DOHH2 (cell line): ENCODE measurements around the gene MBD6.
"Not testable (repeated sequence)": the region's sequence is repeated elsewhere in the genome, so short reads cannot be mapped to it uniquely, and the experiment has no call there.

Source experiments
- H3F3A ChIP-seq: fragments of 200-600 bp; sonication (generic), shearing (Covaris generic); 2 replicates; pipeline ENCODE4 v1.6.0; 2016; ENCODE audit warnings: antibody characterized with exemption, mild to moderate bottlenecking; ENCODE audit not compliant: control insufficient read depth, insufficient read depth
- H3K27ac ChIP-seq: fragments of 200-600 bp; sonication (generic); 2 replicates; pipeline ENCODE4 v1.5.1; 2014; ENCODE audit warnings: low read depth, mild to moderate bottlenecking, low read length, moderate library complexity
- H3K27me3 ChIP-seq: fragments of 200-600 bp; sonication (generic); 2 replicates; pipeline ENCODE4 v1.6.1; 2014; ENCODE audit warnings: mild to moderate bottlenecking, low read length, mixed read lengths; ENCODE audit not compliant: control insufficient read depth
- H3K36me3 ChIP-seq: fragments of 200-600 bp; sonication (generic); 2 replicates; pipeline ENCODE4 v1.6.1; 2014; ENCODE audit warnings: mild to moderate bottlenecking, low read length, moderate library complexity, mixed read lengths; ENCODE audit not compliant: control insufficient read depth
- H3K4me1 ChIP-seq: fragments of 200-600 bp; sonication (generic); 2 replicates; pipeline ENCODE4 v1.6.1; 2014; ENCODE audit warnings: mild to moderate bottlenecking, low read length, mixed read lengths; ENCODE audit not compliant: control insufficient read depth
- H3K4me2 ChIP-seq: fragments of 200-600 bp; sonication (generic); 2 replicates; pipeline ENCODE4 v1.6.0; 2014; ENCODE audit warnings: mild to moderate bottlenecking, low read length, moderate library complexity
- H3K4me3 ChIP-seq: fragments of 200-600 bp; sonication (generic); 2 replicates; pipeline ENCODE4 v1.5.1; 2014; ENCODE audit warnings: mild to moderate bottlenecking, low read length, mixed read lengths
- H3K79me2 ChIP-seq: fragments of 200-600 bp; sonication (generic); 2 replicates; pipeline ENCODE4 v1.6.1; 2014; ENCODE audit warnings: mild to moderate bottlenecking, low read length, mixed read lengths; ENCODE audit not compliant: control insufficient read depth
- H3K9me2 ChIP-seq: fragments of 200-600 bp; sonication (generic); replicated peaks from 2 replicates; pipeline ENCODE4 v1.6.1; 2014; ENCODE audit warnings: mild to moderate bottlenecking, low read length, mixed read lengths; ENCODE audit not compliant: control insufficient read depth
- H3K9me3 ChIP-seq: fragments of 200-600 bp; sonication (generic); 2 replicates; pipeline ENCODE4 v1.6.1; 2014; ENCODE audit warnings: antibody characterized with exemption, low read length, mixed read lengths; ENCODE audit not compliant: control insufficient read depth, insufficient read depth
- H4K20me1 ChIP-seq: fragments of 200-600 bp; sonication (generic); 2 replicates; pipeline ENCODE4 v1.6.0; 2014; ENCODE audit warnings: low read depth, mild to moderate bottlenecking, antibody characterized with exemption, low read length, moderate library complexity; ENCODE audit not compliant: control insufficient read depth, insufficient read depth
- CTCF ChIP-seq: fragments of 200-600 bp; sonication (generic); IDR thresholded peaks from one replicate; pipeline ENCODE4 v1.5.1; 2014; ENCODE audit warnings: antibody characterized with exemption, mild to moderate bottlenecking, low read depth, low read length; ENCODE audit not compliant: poor library complexity, severe bottlenecking
- EZH2phosphoT487 ChIP-seq: fragments of 200-600 bp; sonication (generic); IDR thresholded peaks from 2 replicates; pipeline ENCODE4 v1.6.1; 2017; ENCODE audit warnings: borderline replicate concordance, mild to moderate bottlenecking, antibody characterized with exemption, low read length, moderate library complexity, mixed read lengths

Gene MBD6

GRCh38 chr12:57500213-57500612 lies 22.4 kb upstream of the MBD6 start:
- H3K36me3 ChIP-seq, result peaks cover 85% of the 10 kb centered on the region
- no peak for TF ChIP-seq CTCF
- TF ChIP-seq EZH2phosphoT487, result no peak
- peaks cover 6% of the 10 kb centered on the region; the same call in 1 of the 2 replicates for H3K79me2 ChIP-seq

GRCh38 chr12:57502311-57502969 lies 20.2 kb upstream of the MBD6 start:
- H3K9me2 ChIP-seq, H3K4me1 ChIP-seq, H3K9me3 ChIP-seq, H3F3A ChIP-seq, H3K27ac ChIP-seq, H3K4me2 ChIP-seq, H3K27me3 ChIP-seq, H3K79me2 ChIP-seq, H3K4me3 ChIP-seq, H4K20me1 ChIP-seq: not testable (repeated sequence)
- H3K36me3 ChIP-seq, result peaks cover 81% of the 10 kb centered on the region

More at GRCh38 chr12:57500213-57500612, 22.4 kb upstream of the MBD6 start:
- H3K9me3 ChIP-seq, result no peaks in the 10 kb centered on the region
- no peak overlapping the region for H3K4me2 ChIP-seq
- no peak overlapping the region for H3K27ac ChIP-seq
- no peaks in the 10 kb centered on the region for H3K4me1 ChIP-seq
- no peaks in the 10 kb centered on the region for H3K9me2 ChIP-seq
- H3K4me3 ChIP-seq, result no peak overlapping the region
- no peaks in the 10 kb centered on the region for H3K27me3 ChIP-seq
- no peaks in the 10 kb centered on the region; the same call in 1 of the 2 replicates for H4K20me1 ChIP-seq
- no peaks in the 10 kb centered on the region for H3F3A ChIP-seq

- H3K9me2 ChIP-seq, H3K4me3 ChIP-seq, H3K79me2 ChIP-seq, H4K20me1 ChIP-seq, H3F3A ChIP-seq, H3K9me3 ChIP-seq, H3K27ac ChIP-seq, H3K4me1 ChIP-seq, H3K27me3 ChIP-seq, H3K4me2 ChIP-seq: not testable (repeated sequence)
- H3K36me3 ChIP-seq, result peaks cover 66% of the 10 kb centered on the region
These were observed 16.1 kb upstream of the MBD6 start for GRCh38 chr12:57506541-57506940.

- H3K9me2 ChIP-seq, H3K79me2 ChIP-seq, H4K20me1 ChIP-seq, H3K27ac ChIP-seq, H3K27me3 ChIP-seq, H3K4me2 ChIP-seq, H3K9me3 ChIP-seq, H3K4me3 ChIP-seq, H3K4me1 ChIP-seq: not testable (repeated sequence)
- H3K36me3 ChIP-seq, result peaks cover 68% of the 10 kb centered on the region
- peaks cover 10% of the 10 kb centered on the region for H3F3A ChIP-seq
These were observed 14.8 kb upstream of the MBD6 start for GRCh38 chr12:57507796-57508195.

GRCh38 chr12:57511161-57511560 lies 11.5 kb upstream of the MBD6 start:
- Histone ChIP-seq H3K9me2 (no peaks in the 10 kb centered on the region), H3K4me1 (no peaks in the 10 kb centered on the region), H3K79me2 (no peaks in the 10 kb centered on the region), H3K4me2 (no peak overlapping the region), H3F3A (peaks cover 28% of the 10 kb centered on the region), H3K36me3 (peaks cover 68% of the 10 kb centered on the region), H3K27ac (no peak overlapping the region), H4K20me1 (no peaks in the 10 kb centered on the region), H3K9me3 (no peaks in the 10 kb centered on the region), H3K27me3 (no peaks in the 10 kb centered on the region), H3K4me3 (no peak overlapping the region)
- TF ChIP-seq EZH2phosphoT487, result no peak
- TF ChIP-seq CTCF, result no peak
